HG02642 (cell line): Measurements from ENCODE around the gene DDAH2.
"Not testable (repeated sequence)": the region's sequence is repeated elsewhere in the genome, so short reads cannot be mapped to it uniquely, and the experiment has no call there.

Source experiments
- ATAC-seq: cut with Tn5 transposase; IDR thresholded peaks from one replicate; pipeline ENCODE4 v1.9.1; 2021; ENCODE audit warnings: mild to moderate bottlenecking; ENCODE audit not compliant: unreplicated experiment, poor library complexity

DDAH2 gene

GRCh38 chr6:31717499-31718222, 11.4 kb downstream of the DDAH2 start:
- ATAC-seq: no peak

GRCh38 chr6:31715022-31715958, 13.8 kb downstream of the DDAH2 start, which contains the start of gene LY6G6D:
Gene LY6G6D (plus strand): TSS chr6:31715348. CDS start chr6:31715356, 8 bp downstream.
- ATAC-seq: no peak

GRCh38 chr6:31713991-31714684, 15.0 kb downstream of the DDAH2 start:
- no peak for ATAC-seq

- no peak for ATAC-seq
Observed at GRCh38 chr6:31713465-31713864, 15.6 kb downstream of the DDAH2 start.

DNA sequence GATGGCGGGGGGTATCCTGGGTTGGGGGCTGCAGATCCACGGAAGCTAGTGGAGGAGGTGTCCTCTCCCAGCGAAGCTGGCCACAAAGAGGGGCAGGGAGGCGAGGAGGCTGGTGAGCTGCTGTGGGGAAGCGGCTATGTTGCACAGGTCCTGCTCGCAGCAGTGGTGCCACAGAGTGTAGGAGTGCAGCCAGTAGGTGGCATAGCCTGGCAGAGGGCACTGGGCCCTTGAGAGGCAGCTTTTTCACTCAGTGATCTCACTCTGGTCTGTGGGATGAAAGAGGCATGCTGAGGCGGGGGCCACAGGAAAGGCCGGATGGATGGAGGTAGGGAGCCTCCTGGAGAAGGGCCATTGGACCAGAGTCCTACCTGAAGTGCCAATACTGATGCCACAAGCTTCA, 16.8 kb downstream of the DDAH2 start:
- no peak for ATAC-seq

DNA sequence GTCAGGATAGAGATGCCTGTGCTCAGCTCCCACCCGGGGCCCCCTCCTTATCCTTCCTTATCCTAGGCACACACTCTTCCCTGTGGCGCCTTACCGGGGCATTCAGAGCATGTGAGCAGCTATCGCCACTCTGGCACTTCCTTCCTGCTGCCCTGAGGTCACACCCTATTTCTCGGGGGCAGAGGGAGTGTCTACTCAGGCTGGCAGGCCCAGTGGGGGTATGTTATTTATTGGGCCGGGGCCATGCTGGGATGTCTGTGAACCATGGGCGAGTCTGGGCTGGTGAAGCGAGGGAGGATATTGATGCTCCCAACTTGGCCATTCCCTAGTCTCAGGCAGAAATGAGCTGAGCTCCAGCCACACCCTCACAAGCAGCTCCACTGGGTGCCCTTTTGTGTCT, 17.9 kb downstream of the DDAH2 start:
- no peak for ATAC-seq

- ATAC-seq: no peak
Observed at GRCh38 chr6:31710523-31711219, 18.4 kb downstream of the DDAH2 start.

DNA sequence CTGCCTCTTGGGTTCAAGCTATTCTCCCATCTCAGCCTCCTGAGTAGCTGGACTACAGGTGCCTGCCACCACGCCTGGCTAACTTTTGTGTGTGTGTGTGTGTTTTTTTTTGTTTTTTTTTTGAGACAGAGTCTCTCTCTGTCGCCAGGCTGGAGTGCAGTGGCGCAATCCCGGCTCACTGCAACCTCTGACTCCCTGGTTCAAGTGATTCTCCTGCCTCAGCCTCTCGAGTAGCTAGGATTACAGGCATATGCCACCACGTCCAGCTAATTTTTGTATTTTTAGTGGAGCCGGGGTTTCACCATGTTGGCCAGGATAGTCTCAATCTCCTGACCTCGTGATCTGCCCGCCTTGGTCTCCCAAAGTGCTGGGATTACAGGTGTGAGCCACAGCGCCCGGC, 19.9 kb downstream of the DDAH2 start:
- not testable (repeated sequence) for ATAC-seq

DNA sequence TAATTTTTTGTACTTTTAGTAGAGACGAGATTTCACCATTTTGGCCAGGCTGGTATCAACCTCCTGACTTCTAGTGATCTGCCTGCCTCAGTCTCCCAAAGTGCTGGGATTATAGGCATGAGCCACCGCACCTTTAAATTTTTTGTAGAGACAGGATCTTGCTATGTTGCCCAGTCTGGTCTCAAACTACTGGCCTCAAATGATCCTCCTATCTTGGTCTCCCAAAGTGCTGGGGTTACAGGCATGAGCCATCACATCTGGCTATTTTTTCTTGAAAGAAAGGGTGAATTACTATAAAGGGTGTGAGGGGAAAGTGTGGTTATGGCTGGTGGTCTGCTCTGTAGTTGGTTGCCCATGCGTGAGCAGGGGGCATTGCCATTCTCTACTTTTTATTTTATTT, 20.9 kb downstream of the DDAH2 start:
- no peak for ATAC-seq

GRCh38 chr6:31707701-31708100, 21.4 kb downstream of the DDAH2 start:
- no peak for ATAC-seq

- ATAC-seq: no peak
Observed at GRCh38 chr6:31706599-31706998, 22.5 kb downstream of the DDAH2 start, which contains the start of gene LY6G6F. Gene LY6G6F (plus strand): TSS chr6:31706866. CDS start chr6:31706907, 41 bp downstream.

DNA sequence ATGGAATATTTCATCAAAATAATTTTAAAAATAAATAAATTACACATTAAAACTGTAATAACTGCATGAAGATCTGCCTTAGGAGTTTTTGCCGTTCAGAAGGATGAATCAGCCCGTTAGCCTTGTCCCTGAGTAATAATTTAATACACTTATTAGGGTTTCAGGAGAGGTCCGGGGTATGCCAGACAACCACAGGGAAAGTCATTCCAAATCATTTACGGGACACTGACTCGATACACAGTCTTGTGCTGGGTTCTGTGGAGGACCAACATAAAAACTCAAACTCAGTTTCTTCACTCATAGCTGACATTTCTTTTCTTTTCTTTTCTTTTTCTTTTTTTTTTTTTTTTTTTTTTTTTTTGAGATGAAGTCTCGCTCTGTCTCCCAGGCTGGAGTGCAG, 23.2 kb downstream of the DDAH2 start:
- ATAC-seq: no peak

GRCh38 chr6:31702819-31703716, 26.0 kb downstream of the DDAH2 start, which contains the start of gene ABHD16A:
Gene ABHD16A (minus strand): TSS chr6:31703324. CDS start chr6:31703281, 43 bp downstream.
- peak; percentile 91 for ATAC-seq

- ATAC-seq: no peak
Observed at GRCh38 chr6:31702405-31702818, 26.7 kb downstream of the DDAH2 start.

GRCh38 chr6:31701666-31702404, 27.3 kb downstream of the DDAH2 start:
- ATAC-seq: no peak

DNA sequence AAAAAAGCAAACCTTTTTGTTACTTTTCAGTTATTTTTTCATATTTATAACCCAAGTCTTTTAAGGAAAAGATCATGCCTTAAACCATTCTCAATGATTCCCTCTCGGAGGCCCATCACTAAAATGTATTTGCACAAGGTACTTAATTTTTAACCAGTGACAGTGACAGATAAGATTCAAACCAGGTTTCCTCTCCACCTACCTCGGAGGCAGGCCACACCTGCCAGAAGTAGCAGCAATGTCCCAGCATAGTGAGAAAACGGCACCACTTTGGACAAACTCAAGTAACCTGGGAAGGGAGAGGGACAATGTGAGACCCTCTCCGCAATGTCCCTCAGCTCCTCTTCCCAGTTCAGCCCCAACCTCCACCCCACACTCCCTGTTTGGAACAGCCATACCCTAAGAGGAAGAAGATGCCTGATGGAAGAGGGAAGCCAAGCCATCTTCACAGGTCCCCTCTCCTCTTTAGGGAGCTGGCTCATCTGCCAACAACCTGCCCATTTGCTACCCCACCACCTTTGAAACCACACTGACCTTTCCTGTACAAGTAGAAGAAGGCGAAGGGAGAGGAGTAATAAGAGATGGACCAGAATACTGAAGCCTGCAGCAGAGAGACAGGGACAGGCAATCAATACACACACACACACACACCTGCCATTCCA, 28.2 kb downstream of the DDAH2 start:
- ATAC-seq: no peak

- no peak for ATAC-seq
Observed at GRCh38 chr6:31697555-31697954, 31.5 kb downstream of the DDAH2 start.

DNA sequence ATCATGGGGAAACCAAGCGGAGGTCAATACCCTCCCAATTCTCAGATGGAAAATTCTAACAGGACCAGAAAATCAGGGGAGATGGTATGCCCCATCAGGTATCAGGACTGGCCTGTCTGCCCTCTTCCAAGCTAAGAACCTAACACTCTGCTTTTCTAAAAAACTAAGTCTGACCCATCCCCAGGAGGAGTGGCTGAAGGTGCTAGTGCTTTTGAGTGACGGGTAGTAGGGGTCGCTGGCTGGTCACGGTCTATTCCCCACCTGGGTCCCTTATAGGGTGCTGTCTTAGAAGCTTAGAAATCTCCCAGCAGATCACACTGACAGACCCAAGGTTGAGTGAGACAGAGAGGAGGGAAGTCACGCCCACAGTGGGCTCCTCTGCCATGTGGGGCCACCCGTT, 35.6 kb downstream of the DDAH2 start:
- ATAC-seq: no peak
